ENCODE results near the gene SNRPA1. TPM values are rescaled to one million over a fixed set of nuclear protein-coding genes. Genes with fewer than 3 reads are reported as not detected.

Gene SNRPA1
- total RNA-seq, 4 donors from 2014 or later = 19.6 to 59.1 (median 26.2) TPM

GRCh38 chr15:101327147-101327740, 32.2 kb upstream of the SNRPA1 start:
- in situ Hi-C loops (cut with MboI; ENCODE audit: low sequenced_read_pairs in 4 of 4) = no loop called here
- TF ChIP-seq, protein P1, sequence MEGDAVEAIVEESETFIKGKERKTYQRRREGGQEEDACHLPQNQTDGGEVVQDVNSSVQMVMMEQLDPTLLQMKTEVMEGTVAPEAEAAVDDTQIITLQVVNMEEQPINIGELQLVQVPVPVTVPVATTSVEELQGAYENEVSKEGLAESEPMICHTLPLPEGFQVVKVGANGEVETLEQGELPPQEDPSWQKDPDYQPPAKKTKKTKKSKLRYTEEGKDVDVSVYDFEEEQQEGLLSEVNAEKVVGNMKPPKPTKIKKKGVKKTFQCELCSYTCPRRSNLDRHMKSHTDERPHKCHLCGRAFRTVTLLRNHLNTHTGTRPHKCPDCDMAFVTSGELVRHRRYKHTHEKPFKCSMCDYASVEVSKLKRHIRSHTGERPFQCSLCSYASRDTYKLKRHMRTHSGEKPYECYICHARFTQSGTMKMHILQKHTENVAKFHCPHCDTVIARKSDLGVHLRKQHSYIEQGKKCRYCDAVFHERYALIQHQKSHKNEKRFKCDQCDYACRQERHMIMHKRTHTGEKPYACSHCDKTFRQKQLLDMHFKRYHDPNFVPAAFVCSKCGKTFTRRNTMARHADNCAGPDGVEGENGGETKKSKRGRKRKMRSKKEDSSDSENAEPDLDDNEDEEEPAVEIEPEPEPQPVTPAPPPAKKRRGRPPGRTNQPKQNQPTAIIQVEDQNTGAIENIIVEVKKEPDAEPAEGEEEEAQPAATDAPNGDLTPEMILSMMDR (IDR thresholded peaks at IDR 0.05 in 4 of 5, conservative IDR thresholded peaks at IDR 0.05 in 1 of 5) = no peak
- TF ChIP-seq POLR2A (IDR thresholded peaks at IDR 0.05) = no peak
- H3K9me3 ChIP-seq = no peaks in the 10 kb centered on the region
- DNase-seq (no peak), ATAC-seq (no peak)
- intact Hi-C loops (cut with DNase I; ENCODE audit: low total_unique reads) = no loop called here
- H3K4me3 ChIP-seq = no peak overlapping the region
- H3K4me1 ChIP-seq = no peaks in the 10 kb centered on the region
- peaks cover 0 to 19% of the 10 kb centered on the region in 2 donors for H3K36me3 ChIP-seq
- H3K27me3 ChIP-seq = no peaks in the 10 kb centered on the region
- no peak overlapping the region for H3K27ac ChIP-seq

GRCh38 chr15:101326462-101327146, 31.6 kb upstream of the SNRPA1 start:
- Histone ChIP-seq H3K36me3 (peaks cover 0 to 23% of the 10 kb centered on the region in 2 donors), H3K4me1 (no peaks in the 10 kb centered on the region), H3K27me3 (no peaks in the 10 kb centered on the region), H3K9me3 (no peaks in the 10 kb centered on the region), H3K27ac (no peak overlapping the region), H3K4me3 (no peak overlapping the region)
- intact Hi-C loops (cut with DNase I; ENCODE audit: low total_unique reads) = no loop called here
- ATAC-seq = no peak
- TF ChIP-seq POLR2A (IDR thresholded peaks at IDR 0.05) = no peak
- TF ChIP-seq, protein P1 (IDR thresholded peaks at IDR 0.05 in 4 of 5, conservative IDR thresholded peaks at IDR 0.05 in 1 of 5) = no peak
- no peak for DNase-seq
- in situ Hi-C loops (cut with MboI; ENCODE audit: low sequenced_read_pairs in 4 of 4) = no loop called here

- in situ Hi-C loops (cut with MboI; ENCODE audit: low sequenced_read_pairs in 4 of 4) = no loop called here
- no peak overlapping the region for H3K27ac ChIP-seq
- TF ChIP-seq POLR2A (IDR thresholded peaks at IDR 0.05) = no peak
- TF ChIP-seq, protein P1 (IDR thresholded peaks at IDR 0.05 in 4 of 5, conservative IDR thresholded peaks at IDR 0.05 in 1 of 5) = no peak
- DNase-seq = no peak
- H3K9me3 ChIP-seq = no peaks in the 10 kb centered on the region
- ATAC-seq = no peak
- H3K4me3 ChIP-seq = no peak overlapping the region
- intact Hi-C loops (cut with DNase I; ENCODE audit: low total_unique reads) = no loop called here
- H3K4me1 ChIP-seq = no peaks in the 10 kb centered on the region
- peaks cover 0 to 27% of the 10 kb centered on the region in 2 donors for H3K36me3 ChIP-seq
- H3K27me3 ChIP-seq = no peaks in the 10 kb centered on the region
These were observed 30.9 kb upstream of the SNRPA1 start for GRCh38 chr15:101326026-101326315.

- ATAC-seq (no peak), DNase-seq (no peak)
- Histone ChIP-seq H3K9me3 (no peaks in the 10 kb centered on the region), H3K27ac (no peak overlapping the region), H3K27me3 (no peaks in the 10 kb centered on the region), H3K4me1 (no peaks in the 10 kb centered on the region), H3K4me3 (no peak overlapping the region), H3K36me3 (peaks cover 0 to 32% of the 10 kb centered on the region in 2 donors)
- in situ Hi-C loops (cut with MboI; ENCODE audit: low sequenced_read_pairs in 4 of 4) = no loop called here
- TF ChIP-seq POLR2A (IDR thresholded peaks at IDR 0.05) = no peak
- TF ChIP-seq, protein P1 (IDR thresholded peaks at IDR 0.05 in 4 of 5, conservative IDR thresholded peaks at IDR 0.05 in 1 of 5) = no peak
- intact Hi-C loops (cut with DNase I; ENCODE audit: low total_unique reads) = no loop called here
These were observed 30.4 kb upstream of the SNRPA1 start for GRCh38 chr15:101325263-101326025.
